H1 (cell line): ENCODE measurements around the gene KLHL8. TPM values are rescaled to one million over a fixed set of nuclear protein-coding genes. Genes with fewer than 3 reads are reported as not detected.

Source experiments
- CTCF ChIA-PET: fragments of 300-600 bp; sonication (Branson Sonifier 250); formaldehyde crosslinking; loops from one replicate; lab custom pipeline; 2021; ENCODE audit not compliant: partially characterized antibody; lab: Charles Lee
- POLR2A ChIA-PET: fragments of 300-600 bp; sonication (Branson Sonifier 250); formaldehyde crosslinking; loops from one replicate; lab custom pipeline; 2021; ENCODE audit warnings: inconsistent platforms; ENCODE audit not compliant: partially characterized antibody; lab: Charles Lee
- DNase-seq, 2 experiments: peaks; one replicate each; pipeline versions ENCODE4 v3.0.0 to v3.0.0-alpha.2; 2010 to 2022; ENCODE audit warnings: low spot score in 2 of 2, low read depth in 1 of 2, mixed read lengths in 1 of 2
- FAIRE-seq: peaks from 2 replicates; lab custom pipeline; 2011; peaks lifted over from hg19 to GRCh38; lab: Jason Lieb, UNC
- H2AFZ ChIP-seq: 2 replicates; pipeline ENCODE4 v1.8.1; 2012; ENCODE audit warnings: low read length, inconsistent platforms
- H2AK5ac ChIP-seq: 2 replicates; pipeline ENCODE4 v1.6.1; 2013; ENCODE audit warnings: low read depth, low read length
- H2BK120ac ChIP-seq: replicated peaks from 2 replicates; pipeline ENCODE3; 2013; ENCODE audit warnings: low read depth, low read length, inconsistent platforms
- H2BK12ac ChIP-seq: 2 replicates; pipeline ENCODE4 v1.6.1; 2013; ENCODE audit warnings: low read depth, low read length
- H2BK15ac ChIP-seq: 2 replicates; pipeline ENCODE4 v1.6.1; 2013; ENCODE audit warnings: low read length
- H2BK20ac ChIP-seq: 2 replicates; pipeline ENCODE4 v1.6.1; 2013; ENCODE audit warnings: low read length
- H2BK5ac ChIP-seq: 2 replicates; pipeline ENCODE4 v1.6.1; 2013; ENCODE audit warnings: low read depth, low read length
- H3K14ac ChIP-seq: 2 replicates; pipeline ENCODE4 v1.6.1; 2013; ENCODE audit warnings: inconsistent platforms; ENCODE audit not compliant: insufficient read length
- H3K18ac ChIP-seq: 2 replicates; pipeline ENCODE4 v1.6.1; 2013; ENCODE audit warnings: low read length; ENCODE audit errors: extremely low read depth
- H3K23ac ChIP-seq: 2 replicates; pipeline ENCODE4 v1.6.1; 2013; ENCODE audit warnings: inconsistent platforms; ENCODE audit not compliant: insufficient read length
- H3K23me2 ChIP-seq: 2 replicates; pipeline ENCODE4 v1.6.1; 2013; ENCODE audit warnings: low read depth, low read length
- H3K27ac ChIP-seq: 2 replicates; pipeline ENCODE4 v1.6.1; 2011; ENCODE audit warnings: low read depth, low read length, inconsistent platforms
- H3K27me3 ChIP-seq, 4 experiments: replicated peaks in 1 of 4; 1 replicate in 1 of 4; 2 replicates in 3 of 4; pipeline versions ENCODE4 v1.6.1 to v1.8.1; 2011 to 2013; ENCODE audit warnings: low read length in 3 of 4, mild to moderate bottlenecking in 3 of 4, inconsistent platforms in 2 of 4, mixed read lengths in 2 of 4, moderate library complexity in 1 of 4; ENCODE audit not compliant: control insufficient read depth in 3 of 4, insufficient read depth in 3 of 4; ENCODE audit errors: extremely low read depth in 1 of 4
- H3K36me3 ChIP-seq, 4 experiments: 2 replicates each; pipeline versions ENCODE4 v1.6.1 to v1.8.1; 2011 to 2013; ENCODE audit warnings: mild to moderate bottlenecking in 4 of 4, low read length in 3 of 4, moderate library complexity in 2 of 4, control low read depth in 1 of 4, inconsistent platforms in 1 of 4; ENCODE audit not compliant: insufficient read depth in 4 of 4, control insufficient read depth in 2 of 4
- H3K4ac ChIP-seq: replicated peaks from 2 replicates; pipeline ENCODE3; 2013; ENCODE audit warnings: low read length, low read depth, mixed read lengths, inconsistent platforms; ENCODE audit not compliant: insufficient read length
- H3K4me1 ChIP-seq, 4 experiments: replicated peaks in 1 of 4; 1 replicate in 1 of 4; 2 replicates in 3 of 4; pipeline versions ENCODE4 v1.6.1 to v1.8.1; 2011 to 2013; ENCODE audit warnings: low read length in 3 of 4, inconsistent platforms in 2 of 4, mixed read lengths in 1 of 4; ENCODE audit not compliant: insufficient read depth in 4 of 4, control insufficient read depth in 3 of 4
- H3K4me2 ChIP-seq, 2 experiments: 2 replicates each; pipeline versions ENCODE4 v1.6.1 to v1.8.1; 2011 to 2013; ENCODE audit warnings: low read depth in 2 of 2, low read length in 2 of 2, control low read depth in 1 of 2, inconsistent platforms in 1 of 2, mild to moderate bottlenecking in 1 of 2; ENCODE audit not compliant: insufficient read depth in 1 of 2
- H3K4me3 ChIP-seq, 4 experiments: fragments of 200-600, 300-600 bp in 1 of 4; sonication (generic), shearing (Covaris generic), sonication (Bioruptor Twin) in 1 of 4; 2 replicates each; pipeline versions ENCODE4 v1.5.1 to v1.8.1; 2011 to 2016; ENCODE audit warnings: low read length in 4 of 4, low read depth in 3 of 4, control low read depth in 2 of 4, inconsistent platforms in 2 of 4, mild to moderate bottlenecking in 2 of 4, mixed read lengths in 1 of 4, moderate library complexity in 1 of 4; ENCODE audit not compliant: insufficient read depth in 2 of 4; ENCODE audit errors: extremely low read depth in 1 of 4
- H3K56ac ChIP-seq: replicated peaks from 2 replicates; pipeline ENCODE3; 2013; ENCODE audit warnings: low read depth, mild to moderate bottlenecking, mixed read lengths, low read length, inconsistent platforms; ENCODE audit not compliant: insufficient read length
- H3K79me1 ChIP-seq: 2 replicates; pipeline ENCODE4 v1.6.1; 2013; ENCODE audit warnings: low read depth, low read length, control low read depth
- H3K79me2 ChIP-seq, 2 experiments: 2 replicates each; pipeline versions ENCODE4 v1.6.1 to v1.8.1; 2012 to 2013; ENCODE audit warnings: low read length in 2 of 2, mild to moderate bottlenecking in 2 of 2, inconsistent platforms in 1 of 2; ENCODE audit not compliant: insufficient read depth in 2 of 2, control insufficient read depth in 1 of 2
- H3K9ac ChIP-seq, 4 experiments: replicated peaks in 1 of 4; 1 replicate in 1 of 4; 2 replicates in 3 of 4; pipeline versions ENCODE4 v1.6.1 to v1.8.1; 2011 to 2013; ENCODE audit warnings: low read depth in 3 of 4, low read length in 3 of 4, control low read depth in 2 of 4, mild to moderate bottlenecking in 2 of 4, moderate library complexity in 2 of 4, inconsistent platforms in 1 of 4; ENCODE audit errors: extremely low read depth in 1 of 4
- H3K9me3 ChIP-seq, 2 experiments: 2 replicates each; pipeline versions ENCODE4 v1.6.1 to v1.8.1; 2012 to 2013; ENCODE audit warnings: mild to moderate bottlenecking in 2 of 2, moderate library complexity in 2 of 2, control low read depth in 1 of 2, inconsistent platforms in 1 of 2, low read depth in 1 of 2, low read length in 1 of 2, mixed read lengths in 1 of 2; ENCODE audit not compliant: insufficient read depth in 2 of 2
- H4K20me1 ChIP-seq, 2 experiments: replicated peaks in 1 of 2; 2 replicates each; pipeline versions ENCODE3 to v1.8.1; 2011 to 2013; ENCODE audit warnings: inconsistent platforms in 2 of 2, low read length in 2 of 2, mild to moderate bottlenecking in 1 of 2; ENCODE audit not compliant: insufficient read depth in 2 of 2, control insufficient read depth in 1 of 2
- H4K5ac ChIP-seq: 2 replicates; pipeline ENCODE4 v1.6.1; 2013; ENCODE audit warnings: low read length, low read depth, mixed read lengths, inconsistent platforms; ENCODE audit not compliant: insufficient read length
- H4K8ac ChIP-seq: 2 replicates; pipeline ENCODE4 v1.8.0; 2013; ENCODE audit warnings: mild to moderate bottlenecking, moderate library complexity, low read length, inconsistent platforms; ENCODE audit not compliant: insufficient read depth; ENCODE audit errors: extremely low read depth
- H4K91ac ChIP-seq: replicated peaks from 2 replicates; pipeline ENCODE3; 2013; ENCODE audit warnings: low read length, mixed read lengths, inconsistent platforms; ENCODE audit not compliant: insufficient read length
- HDAC6 ChIP-seq: IDR thresholded peaks from one replicate; pipeline ENCODE4 v1.7.1; 2012; ENCODE audit warnings: low read depth, mild to moderate bottlenecking, inconsistent platforms, low read length, moderate library complexity
- KDM5A ChIP-seq: fragments of 200-600 bp; IDR thresholded peaks from 2 replicates; pipeline ENCODE4 v1.7.1; 2012; ENCODE audit warnings: mild to moderate bottlenecking, low read length, inconsistent platforms, mixed read lengths
- NANOG ChIP-seq: IDR thresholded peaks from 2 replicates; pipeline ENCODE4 v1.6.1; 2011; ENCODE audit warnings: low read length, low read depth, mild to moderate bottlenecking, inconsistent platforms; ENCODE audit not compliant: insufficient read depth, poor library complexity, severe bottlenecking
- SIN3A ChIP-seq, 2 experiments: IDR thresholded peaks in 1 of 2; conservative IDR thresholded peaks in 1 of 2; 2 replicates each; pipeline ENCODE4 v1.6.1; 2011 to 2012; ENCODE audit warnings: low read length in 2 of 2, improper control_type of control experiment in 1 of 2, low read depth in 1 of 2, mild to moderate bottlenecking in 1 of 2
- SP4 ChIP-seq: IDR thresholded peaks from 2 replicates; pipeline ENCODE4 v1.6.1; 2012; ENCODE audit warnings: low read length, inconsistent platforms
- TEAD4 ChIP-seq: IDR thresholded peaks from 2 replicates; pipeline ENCODE4 v1.6.1; 2012; ENCODE audit warnings: low read depth, low read length, inconsistent platforms, mixed read lengths
- WGBS, 2 experiments: shearing (Covaris generic) in 1 of 2; methylation state at CpG; one replicate each; pipeline versions ENCODE4 v1.1.6 to v1.1.7; 2013 to 2015; ENCODE audit warnings: low lambda C conversion rate in 2 of 2, mixed read lengths in 2 of 2, inconsistent platforms in 1 of 2, low coverage in 1 of 2, missing lambda C conversion rate in 1 of 2; ENCODE audit not compliant: insufficient replicate concordance in 2 of 2, insufficient coverage in 1 of 2, insufficient read length in 1 of 2; ENCODE audit errors: extremely low coverage in 1 of 2, missing lambda C conversion rate in 1 of 2; 5-methylcytosine and 5-hydroxymethylcytosine counted together
- polyA plus RNA-seq, 7 experiments: library from polyadenylated mRNA; depleted of rRNA in 3 of 7; stranded (reverse) in 5 of 7; unstranded in 2 of 7; fragments of >200 nt in 5 of 7; fragments of 200-250 nt in 2 of 7; gene quantifications; 1 replicate in 5 of 7; 2 replicates in 1 of 7; 4 replicates in 1 of 7; pipeline versions ENCODE4 v1.2.1 to v1.2.3, GENCODE V29; 2011 to 2013; ENCODE audit warnings: missing spikeins in 2 of 7, mixed read lengths in 2 of 7
- total RNA-seq: library from RNA; stranded (reverse); fragmentation: NEBNext Ultra II Directional; extraction: Animal tissue kit (Norgen Biotek cat#: 25700); gene quantifications from 2 replicates; pipeline ENCODE4 v1.2.1, GENCODE V29; 2021

The KLHL8 gene
- total and polyA plus RNA-seq, 2 of the 8 experiments (the other 6 are each of a cell fraction or from before 2014, with no cell fraction given), result 0.94 to 8.1 TPM

DNA sequence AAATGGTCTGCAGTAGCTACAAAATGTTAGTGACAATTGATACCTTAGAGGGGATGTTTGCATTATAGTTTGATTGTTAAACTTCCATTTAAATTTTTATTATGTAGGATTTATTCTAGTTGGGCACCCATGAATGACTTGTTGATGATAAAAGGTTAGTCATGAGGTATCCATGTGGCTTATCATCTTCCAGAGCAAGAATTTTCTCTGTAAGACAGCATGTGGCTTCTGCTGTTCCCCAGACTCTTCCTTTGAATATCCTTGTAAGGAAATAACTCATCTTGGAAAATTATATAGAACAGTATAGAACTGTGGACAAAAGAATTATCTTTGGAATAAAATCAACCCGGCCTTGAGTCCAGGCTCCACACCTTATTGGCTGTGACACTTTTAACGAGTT, 40.1 kb upstream of the KLHL8 start:
- Histone ChIP-seq H2BK12ac (no peak overlapping the region), H3K14ac (no peak overlapping the region), H3K18ac (no peak overlapping the region), H4K20me1 (no peaks in the 10 kb centered on the region), H3K23me2 (no peaks in the 10 kb centered on the region), H3K4me3 (no peak overlapping the region), H3K27me3 (no peaks in the 10 kb centered on the region), H3K4ac (no peak overlapping the region), H4K8ac (no peak overlapping the region), H2AK5ac (no peak overlapping the region), H4K91ac (no peak overlapping the region), H3K9ac (no peak overlapping the region), H3K9me3 (peaks cover 6 to 7% of the 10 kb centered on the region in 2 experiments; a peak in 2 of 4 replicates), H2BK20ac (no peak overlapping the region), H3K79me1 (no peaks in the 10 kb centered on the region), H3K36me3 (no peaks in the 10 kb centered on the region), H3K79me2 (no peaks in the 10 kb centered on the region), H2BK15ac (no peak overlapping the region), H3K4me2 (no peak overlapping the region), H3K56ac (no peak overlapping the region), H4K5ac (no peak overlapping the region), H2BK120ac (no peak overlapping the region), H3K27ac (no peak overlapping the region), H2BK5ac (no peak overlapping the region), H3K23ac (no peak overlapping the region), H2AFZ (no peak overlapping the region), H3K4me1 (no peaks in the 10 kb centered on the region)
- TF ChIP-seq SP4, result no peak
- no peak for TF ChIP-seq SIN3A (conservative IDR thresholded peaks at IDR 0.05 in 1 of 2, IDR thresholded peaks at IDR 0.05 in 1 of 2; ENCODE audit: low read depth in 1 of 2, low read length in 2 of 2)
- no peak for TF ChIP-seq TEAD4
- TF ChIP-seq NANOG, result no peak
- no peak for TF ChIP-seq HDAC6
- TF ChIP-seq KDM5A, result no peak
- DNase-seq (no peak), FAIRE-seq (no peak)
- ChIA-PET POLR2A (no interaction called here), CTCF (interaction anchor here (0.9 to 1.0 kb wide), 2 partner anchors 237 to 593 kb away, joined by 3 read pairs; no protein-coding TSS in a partner anchor)
- WGBS, 2 experiments, result 97% methylated on average over 2 of the region's 2 CpGs; no CpG with 5 or more reads in 1 of the 2 experiments
